ENCODE data around the gene PPP1R18.

GRCh38 chr6:30696432-30696831 is 10.0 kb upstream of the PPP1R18 start:
- no peak for TF ChIP-seq CTCF (conservative IDR thresholded peaks at IDR 0.05; ENCODE audit: low read length)
- no peak for TF ChIP-seq EZH2phosphoT487 (IDR thresholded peaks at IDR 0.05; ENCODE audit: borderline replicate concordance, low read depth, low read length)
